GM23248 (cell line): ENCODE results near the gene MAPK10.

Experiments
- EZH2 ChIP-seq: fragments of 200-600 bp; sonication (generic); IDR thresholded peaks from 2 replicates; pipeline ENCODE4 v1.6.1; 2018; ENCODE audit warnings: antibody characterized with exemption, mild to moderate bottlenecking; ENCODE audit not compliant: insufficient read depth, poor library complexity, severe bottlenecking
- EZH2phosphoT487 ChIP-seq: fragments of 200-600 bp; sonication (generic); IDR thresholded peaks from 2 replicates; pipeline ENCODE4 v1.6.1; 2018; ENCODE audit warnings: antibody characterized with exemption, moderate library complexity, mild to moderate bottlenecking, low read depth; ENCODE audit not compliant: insufficient read depth

GRCh38 chr4:86151196-86151595 lies 208.7 kb downstream of the MAPK10 start:
- TF ChIP-seq EZH2, result no peak
- TF ChIP-seq EZH2phosphoT487, result no peak
